HepG2 (cell line): Measurements from ENCODE around the gene PSMB10. TPM values are rescaled to one million over a fixed set of nuclear protein-coding genes. Genes with fewer than 3 reads are reported as not detected.

Experiments used
- CEBPB ChIP-seq: IDR thresholded peaks from 2 replicates; pipeline ENCODE4 v1.6.1; 2011; ENCODE audit warnings: low read depth, low read length, improper control_type of control experiment, borderline replicate concordance
- MBD4 ChIP-seq: IDR thresholded peaks from 2 replicates; pipeline ENCODE4 v1.6.1; 2012; ENCODE audit warnings: low read length, inconsistent platforms, borderline replicate concordance
- NFE2L2 ChIP-seq: fragments of 150-350 bp; IDR thresholded peaks from 2 replicates; pipeline ENCODE4 v1.6.1; 2014; ENCODE audit warnings: low read length
- NFYB ChIP-seq: sonication (generic); formaldehyde crosslinking; IDR thresholded peaks from 2 replicates; pipeline ENCODE4 v1.4.0; 2020; ENCODE audit warnings: missing genetic modification reagents
- RCOR2 ChIP-seq: IDR thresholded peaks from 2 replicates; pipeline ENCODE4 v1.6.1; 2016; ENCODE audit warnings: missing biosample characterization, missing genetic modification reagents
- SAP130 ChIP-seq: IDR thresholded peaks from 2 replicates; pipeline ENCODE4 v1.6.1; 2016; ENCODE audit warnings: low read depth
- SRF ChIP-seq: IDR thresholded peaks from 2 replicates; pipeline ENCODE4 v1.6.1; 2011; ENCODE audit warnings: mild to moderate bottlenecking, low read depth, low read length, moderate library complexity
- TEAD3 ChIP-seq: optimal IDR thresholded peaks from 2 replicates; pipeline ENCODE3; 2016; ENCODE audit warnings: borderline replicate concordance
- ZFP90 ChIP-seq: sonication (generic); formaldehyde crosslinking; IDR thresholded peaks from 2 replicates; pipeline ENCODE4 v1.8.0; 2022; ENCODE audit warnings: missing genetic modification reagents, mild to moderate bottlenecking, inconsistent platforms, borderline replicate concordance
- ZNF333 ChIP-seq: sonication (generic); formaldehyde crosslinking; IDR thresholded peaks from 2 replicates; pipeline ENCODE4 v1.4.0; 2020; ENCODE audit warnings: mild to moderate bottlenecking, missing genetic modification reagents, borderline replicate concordance
- ZNF567 ChIP-seq: sonication (generic); formaldehyde crosslinking; IDR thresholded peaks from 2 replicates; pipeline ENCODE4 v1.8.1; 2023; ENCODE audit warnings: mild to moderate bottlenecking, missing genetic modification reagents, borderline replicate concordance
- ZNF577 ChIP-seq: sonication (generic); formaldehyde crosslinking; IDR thresholded peaks from 2 replicates; pipeline ENCODE4 v1.4.0; 2020; ENCODE audit warnings: mild to moderate bottlenecking, low read depth, missing genetic modification reagents, borderline replicate concordance
- ZNF607 ChIP-seq: sonication (generic); formaldehyde crosslinking; IDR thresholded peaks from 2 replicates; pipeline ENCODE4 v1.5.1; 2020; ENCODE audit warnings: missing genetic modification reagents, mild to moderate bottlenecking, borderline replicate concordance
- ZNF841 ChIP-seq: sonication (generic); formaldehyde crosslinking; IDR thresholded peaks from 2 replicates; pipeline ENCODE4 v1.8.1; 2023; ENCODE audit warnings: missing genetic modification reagents, borderline replicate concordance
- polyA plus RNA-seq, 8 experiments: library from polyadenylated mRNA; depleted of rRNA in 3 of 8; stranded (reverse) in 7 of 8; unstranded in 1 of 8; fragments of >200 nt; fragmentation: Illumina TruSeq in 4 of 8; extraction: Trizol in 4 of 8; gene quantifications; 2 replicates each; pipeline versions ENCODE4 v1.2.1 to v1.2.3, GENCODE V29; 2011 to 2016; ENCODE audit warnings: low read depth in 4 of 8, missing spikeins in 1 of 8, mixed read lengths in 1 of 8; ENCODE audit not compliant: insufficient read depth in 1 of 8
- total RNA-seq, 5 experiments: library from RNA; depleted of rRNA; stranded (reverse); fragments of >200 nt; fragmentation: Illumina TruSeq; extraction: Trizol; gene quantifications; 2 replicates each; pipeline ENCODE4 v1.2.3, GENCODE V29; 2016; ENCODE audit warnings: low read depth in 1 of 5
- TF ChIP-seq, protein P1 (sequence below): sonication (generic); formaldehyde crosslinking; IDR thresholded peaks from 2 replicates; pipeline ENCODE4 v1.4.0; 2020; ENCODE audit warnings: mild to moderate bottlenecking, missing genetic modification reagents
- TF ChIP-seq, protein P2 (sequence below): sonication (generic); formaldehyde crosslinking; IDR thresholded peaks from 2 replicates; pipeline ENCODE4 v1.4.0; 2020; ENCODE audit warnings: missing genetic modification reagents

PSMB10 gene
- total and polyA plus RNA-seq, 2 of the 13 experiments (the other 11 are each of a cell fraction or from before 2014, with no cell fraction given), result 12.7 to 65.9 TPM

DNA sequence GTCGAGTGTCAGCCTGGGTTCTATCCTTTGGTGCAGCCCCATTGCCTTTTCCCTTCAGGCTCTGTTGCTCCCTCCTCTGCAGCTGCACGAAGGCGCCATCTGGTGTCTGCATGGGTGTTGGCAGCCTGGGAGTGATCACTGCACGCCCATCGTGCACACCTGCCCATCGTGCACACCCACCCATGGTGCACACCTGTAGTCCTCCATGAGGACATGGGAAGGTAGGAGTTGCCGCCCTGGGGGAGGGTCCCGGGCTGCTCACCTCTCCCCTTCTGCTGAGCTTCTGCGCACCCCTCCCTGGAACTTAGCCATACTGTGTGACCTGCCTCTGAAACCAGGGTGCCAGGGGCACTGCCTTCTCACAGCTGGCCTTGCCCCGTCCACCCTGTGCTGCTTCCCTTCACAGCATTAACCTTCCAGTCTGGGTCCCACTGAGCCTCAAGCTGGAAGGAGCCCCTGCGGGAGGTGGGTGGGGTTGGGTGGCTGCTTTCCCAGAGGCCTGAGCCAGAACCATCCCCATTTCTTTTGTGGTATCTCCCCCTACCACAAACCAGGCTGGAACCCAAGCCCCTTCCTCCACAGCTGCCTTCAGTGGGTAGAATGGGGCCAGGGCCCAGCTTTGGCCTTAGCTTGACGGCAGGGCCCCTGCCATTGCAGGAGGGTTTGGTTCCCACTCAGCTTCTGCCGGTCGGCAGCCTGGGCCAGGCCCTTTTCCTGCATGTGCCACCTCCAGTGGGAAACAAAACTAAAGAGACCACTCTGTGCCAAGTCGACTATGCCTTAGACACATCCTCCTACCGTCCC, 7.9 kb downstream of the PSMB10 start (continued):
- TF ChIP-seq SAP130 (CRISPR knock-in tag) (peak; percentile 48), NFYB (CRISPR knock-in tag) (no peak), TEAD3 (CRISPR knock-in tag) (no peak), ZFP90 (CRISPR knock-in tag) (no peak), NFE2L2 (peak; percentile 12; the same call in 1 of the 2 replicates), MBD4 (no peak), SRF (no peak), RCOR2 (CRISPR knock-in tag) (no peak), ZNF841 (no peak), ZNF577 (CRISPR knock-in tag) (no peak), ZNF567 (CRISPR knock-in tag) (no peak), ZNF607 (CRISPR knock-in tag) (no peak), ZNF333 (CRISPR knock-in tag) (no peak), CEBPB (no peak)
- TF ChIP-seq, protein P1, sequence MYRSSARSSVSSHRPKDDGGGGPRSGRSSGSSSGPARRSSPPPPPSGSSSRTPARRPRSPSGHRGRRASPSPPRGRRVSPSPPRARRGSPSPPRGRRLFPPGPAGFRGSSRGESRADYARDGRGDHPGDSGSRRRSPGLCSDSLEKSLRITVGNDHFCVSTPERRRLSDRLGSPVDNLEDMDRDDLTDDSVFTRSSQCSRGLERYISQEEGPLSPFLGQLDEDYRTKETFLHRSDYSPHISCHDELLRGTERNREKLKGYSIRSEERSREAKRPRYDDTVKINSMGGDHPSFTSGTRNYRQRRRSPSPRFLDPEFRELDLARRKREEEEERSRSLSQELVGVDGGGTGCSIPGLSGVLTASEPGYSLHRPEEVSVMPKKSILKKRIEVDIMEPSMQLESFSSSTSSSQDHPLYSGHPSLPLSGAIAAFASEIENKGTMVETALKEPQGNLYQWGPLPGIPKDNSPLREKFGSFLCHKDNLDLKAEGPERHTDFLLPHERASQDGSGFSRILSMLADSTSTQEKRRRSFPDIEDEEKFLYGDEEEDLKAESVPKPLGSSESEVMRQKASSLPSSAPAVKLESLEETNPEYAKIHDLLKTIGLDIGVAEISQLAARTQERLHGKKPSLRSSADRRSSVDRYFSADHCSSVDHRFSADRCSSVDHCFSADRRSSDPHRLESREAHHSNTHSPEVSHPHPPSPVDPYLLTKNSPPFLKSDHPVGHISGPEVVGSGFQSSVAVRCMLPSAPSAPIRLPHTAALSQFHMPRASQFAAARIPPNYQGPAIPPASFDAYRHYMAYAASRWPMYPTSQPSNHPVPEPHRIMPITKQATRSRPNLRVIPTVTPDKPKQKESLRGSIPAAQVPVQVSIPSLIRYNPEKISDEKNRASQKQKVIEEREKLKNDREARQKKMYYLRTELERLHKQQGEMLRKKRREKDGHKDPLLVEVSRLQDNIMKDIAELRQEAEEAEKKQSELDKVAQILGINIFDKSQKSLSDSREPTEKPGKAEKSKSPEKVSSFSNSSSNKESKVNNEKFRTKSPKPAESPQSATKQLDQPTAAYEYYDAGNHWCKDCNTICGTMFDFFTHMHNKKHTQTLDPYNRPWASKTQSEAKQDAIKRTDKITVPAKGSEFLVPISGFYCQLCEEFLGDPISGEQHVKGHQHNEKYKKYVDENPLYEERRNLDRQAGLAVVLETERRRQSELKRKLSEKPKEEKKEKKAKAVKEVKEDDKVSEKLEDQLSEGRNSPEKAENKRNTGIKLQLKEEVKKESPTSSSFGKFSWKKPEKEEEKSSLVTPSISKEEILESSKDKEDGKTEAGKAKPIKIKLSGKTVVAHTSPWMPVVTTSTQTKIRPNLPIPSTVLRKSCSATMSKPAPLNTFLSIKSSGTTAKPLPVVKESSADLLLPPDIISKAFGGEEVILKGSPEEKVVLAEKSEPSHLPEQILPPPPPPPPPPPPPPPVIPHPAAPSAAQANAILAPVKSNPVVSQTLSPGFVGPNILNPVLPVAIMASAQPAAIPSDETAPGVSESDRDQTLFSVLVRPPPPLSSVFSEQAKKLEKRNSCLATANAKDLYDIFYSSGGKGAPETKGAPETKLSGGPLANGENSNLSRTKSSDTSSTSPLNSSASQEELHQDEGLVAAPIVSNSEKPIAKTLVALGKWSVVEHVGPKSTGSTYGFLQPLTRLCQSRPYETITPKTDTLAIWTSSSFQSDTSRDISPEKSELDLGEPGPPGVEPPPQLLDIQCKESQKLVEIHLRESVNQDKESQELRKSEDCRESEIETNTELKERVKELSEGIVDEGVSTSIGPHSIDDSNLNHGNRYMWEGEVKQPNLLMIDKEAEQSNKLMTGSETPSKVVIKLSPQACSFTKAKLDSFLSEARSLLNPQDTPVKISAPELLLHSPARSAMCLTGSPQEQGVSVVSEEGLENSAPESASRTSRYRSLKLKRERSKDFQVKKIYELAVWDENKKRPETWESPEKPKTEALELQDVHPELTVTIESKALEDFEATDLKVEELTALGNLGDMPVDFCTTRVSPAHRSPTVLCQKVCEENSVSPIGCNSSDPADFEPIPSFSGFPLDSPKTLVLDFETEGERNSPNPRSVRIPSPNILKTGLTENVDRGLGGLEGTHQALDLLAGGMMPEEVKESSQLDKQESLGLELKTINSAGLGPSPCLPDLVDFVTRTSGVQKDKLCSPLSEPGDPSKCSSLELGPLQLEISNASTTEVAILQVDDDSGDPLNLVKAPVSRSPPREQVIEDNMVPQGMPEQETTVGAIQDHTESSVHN (CRISPR knock-in tag), result no peak
- TF ChIP-seq, protein P2, sequence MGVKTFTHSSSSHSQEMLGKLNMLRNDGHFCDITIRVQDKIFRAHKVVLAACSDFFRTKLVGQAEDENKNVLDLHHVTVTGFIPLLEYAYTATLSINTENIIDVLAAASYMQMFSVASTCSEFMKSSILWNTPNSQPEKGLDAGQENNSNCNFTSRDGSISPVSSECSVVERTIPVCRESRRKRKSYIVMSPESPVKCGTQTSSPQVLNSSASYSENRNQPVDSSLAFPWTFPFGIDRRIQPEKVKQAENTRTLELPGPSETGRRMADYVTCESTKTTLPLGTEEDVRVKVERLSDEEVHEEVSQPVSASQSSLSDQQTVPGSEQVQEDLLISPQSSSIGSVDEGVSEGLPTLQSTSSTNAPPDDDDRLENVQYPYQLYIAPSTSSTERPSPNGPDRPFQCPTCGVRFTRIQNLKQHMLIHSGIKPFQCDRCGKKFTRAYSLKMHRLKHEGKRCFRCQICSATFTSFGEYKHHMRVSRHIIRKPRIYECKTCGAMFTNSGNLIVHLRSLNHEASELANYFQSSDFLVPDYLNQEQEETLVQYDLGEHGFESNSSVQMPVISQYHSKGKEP (CRISPR knock-in tag), result no peak
